Heart right ventricle (tissue), 16 donors: ENCODE results near the gene AGT. TPM values are rescaled to one million over a fixed set of nuclear protein-coding genes. Genes with fewer than 3 reads are reported as not detected.
A peak's percentile ranks its signal among the peaks of the same experiment; 100 is the strongest.

ENCODE experiments used
- ATAC-seq, 8 donors: fragments of 200-7000 bp; cut with Tn5 transposase; one replicate each; pipeline ENCODE4 v1.9.1; 2020; ENCODE audit warnings: mild to moderate bottlenecking in 8 of 8, moderate library complexity in 8 of 8, moderate number of reproducible peaks in 1 of 8
- DNase-seq, 2 donors: peaks; one replicate each; pipeline ENCODE4 v3.0.0-alpha.2; 2020
- H3K27ac ChIP-seq, 10 donors: fragments of 200-600 bp; sonication (generic) in 2 of 10; one replicate each; pipeline versions ENCODE4 v1.5.0 to v1.8.0; 2020 to 2022; ENCODE audit warnings: mild to moderate bottlenecking in 3 of 10
- H3K27me3 ChIP-seq, 7 donors: fragments of 200-600 bp; one replicate each; pipeline ENCODE4 v1.8.0; 2021 to 2022; ENCODE audit warnings: mild to moderate bottlenecking in 2 of 7
- H3K36me3 ChIP-seq, 9 donors: fragments of 200-600 bp; sonication (generic) in 1 of 9; one replicate each; pipeline versions ENCODE4 v1.5.0 to v1.8.0; 2020 to 2022; ENCODE audit warnings: mild to moderate bottlenecking in 2 of 9
- H3K4me1 ChIP-seq, 9 donors: fragments of 200-600 bp; sonication (generic) in 1 of 9; one replicate each; pipeline versions ENCODE4 v1.5.0 to v1.8.0; 2020 to 2022; ENCODE audit warnings: mild to moderate bottlenecking in 4 of 9
- H3K4me3 ChIP-seq, 10 donors: fragments of 200-600 bp; sonication (generic) in 2 of 10; one replicate each; pipeline versions ENCODE4 v1.5.0 to v1.8.0; 2020 to 2022; ENCODE audit warnings: mild to moderate bottlenecking in 7 of 10, moderate library complexity in 2 of 10
- H3K9me3 ChIP-seq, 11 donors: fragments of 200-600 bp in 10 of 11; sonication (generic) in 2 of 11; one replicate each; pipeline versions ENCODE4 v1.5.0 to v1.8.0; 2013 to 2022; ENCODE audit warnings: mild to moderate bottlenecking in 2 of 11, control low read depth in 1 of 11, moderate library complexity in 1 of 11
- CTCF ChIP-seq, 9 donors: fragments of 200-600 bp; sonication (generic) in 2 of 9; IDR thresholded peaks; one replicate each; pipeline versions ENCODE4 v1.5.0 to v1.8.0; 2021 to 2022; ENCODE audit warnings: antibody characterized with exemption in 9 of 9, mild to moderate bottlenecking in 5 of 9, moderate library complexity in 1 of 9
- WGBS, 2 donors: extraction: QIAGEN DNeasy Blood & Tissue Kit; methylation state at CpG; one replicate each; pipeline ENCODE4 v1.1.7; 2013; ENCODE audit warnings: inconsistent platforms in 1 of 2; 5-methylcytosine and 5-hydroxymethylcytosine counted together
- intact Hi-C, 10 donors: fragments of 100-400 bp; cut with DNase I; formaldehyde crosslinking; loops; one replicate each; pipeline versions ENCODE4 v1.11.1 to v1.14.2; 2022
- polyA plus RNA-seq, 2 donors: library from polyadenylated mRNA; stranded (reverse); fragments of 200-250 nt; gene quantifications; one replicate each; pipeline ENCODE4 v1.2.3, GENCODE V29; 2013
- total RNA-seq, 10 donors: library from RNA; stranded (reverse); fragmentation: NEBNext Ultra II Directional in 3 of 10; extraction: Animal tissue kit (Norgen Biotek cat#: 25700) in 3 of 10; gene quantifications; one replicate each; pipeline versions ENCODE4 v1.2.1 to v1.2.4, GENCODE V29; 2021 to 2023
- donor health status: Arrhythmogenic right ventricular cardiomyopathy.
- donor health status: ischemic (EF 13 %, LVEDD 7.1; RV severe dilation, severe dysfunction).
- donor health status: healthy with polysubstance abuse.
- donor health status: DM: no; HTN: yes; CAD: no.
- donor health status: DM: no; HTN: no; CAD: no.
- donor health status: ischemic (EF 25% LVEDD 6.9; RV normal size, moderate dysfunction).
- donor health status: ischemic (EF 25% LVEDD 5.7; RV mildly dilated, moderate dysfunction).
- donor health status: healthy.
- donor health status: DM: yes; HTN: yes; CAD: no.
- donor health status: Ischemic cardiomyopathy.
- donor health status: ischemic (EF 35%, LVEDD 5.7; RV mildly dilated, moderate dysfunction).
- donor health status: nonischemic (EF 11% LVEDD 7.7; RV severe dilation, severe dysfunction).
- donor health status: DM: yes; HTN: yes; CAD: no.
- donor health status: PGD.
- donor health status: ischemic (EF 29% LVEDD 5.4; RV normal size, mild dysfunction).
- donor health status: nonischemic (EF 23%, LVEDD 6.1; RV moderate dilation, normal function).

AGT gene
- total and polyA plus RNA-seq, 12 donors: 44.2 to 94.7 (median 63.3) TPM

- 28 to 35% methylated on average over 24 of the region's 24 CpGs for WGBS, 2 donors
- DNase-seq (peak; percentile 43 to 52), ATAC-seq (peak in 5 of 8 donors; percentile 62 to 90 (median 74))
- Histone ChIP-seq H3K27me3 (no peaks in the 10 kb centered on the region), H3K9me3 (no peaks in the 10 kb centered on the region), H3K27ac (peak overlapping the region in 5 of 10 donors; percentile 12 to 68 (median 51)), H3K36me3 (no peaks in the 10 kb centered on the region), H3K4me1 (peaks cover 0 to 28% (median 16%) of the 10 kb centered on the region in 9 donors), H3K4me3 (peak overlapping the region in 3 of 10 donors; percentile 8 to 34 (median 13))
- intact Hi-C loops: loop anchor here in 1 of 10 donors (5.0 kb wide), 1 partner anchor 41 kb away; the partner anchor contains the start of gene AGT
- no peak for TF ChIP-seq CTCF (IDR thresholded peaks at IDR 0.05)
Observed at GRCh38 chr1:230753586-230754251, 39.8 kb upstream of the AGT start.

- Histone ChIP-seq H3K4me1 (peaks cover 0 to 28% (median 16%) of the 10 kb centered on the region in 9 donors), H3K27ac (peak overlapping the region in 5 of 10 donors; percentile 12 to 68 (median 51)), H3K9me3 (no peaks in the 10 kb centered on the region), H3K36me3 (no peaks in the 10 kb centered on the region), H3K4me3 (peak overlapping the region in 3 of 10 donors; percentile 8 to 34 (median 13)), H3K27me3 (no peaks in the 10 kb centered on the region)
- no peak for ATAC-seq
- no peak for DNase-seq
- no peak for TF ChIP-seq CTCF (IDR thresholded peaks at IDR 0.05)
- 63 to 81% methylated on average over 5 of the region's 5 CpGs for WGBS, 2 donors
- intact Hi-C loops: loop anchor here in 1 of 10 donors (5.0 kb wide), 1 partner anchor 41 kb away; the partner anchor contains the start of gene AGT
Observed at GRCh38 chr1:230753191-230753585, 39.3 kb upstream of the AGT start.

- Histone ChIP-seq H3K4me3 (no peak overlapping the region), H3K36me3 (no peaks in the 10 kb centered on the region), H3K4me1 (peaks cover 0 to 28% (median 16%) of the 10 kb centered on the region in 9 donors), H3K27ac (peak overlapping the region in 1 of 10 donors; percentile 68), H3K27me3 (no peaks in the 10 kb centered on the region), H3K9me3 (no peaks in the 10 kb centered on the region)
- peak in 1 of 2 donors; percentile 21 for DNase-seq
- ATAC-seq: peak in 1 of 8 donors; percentile 32
- TF ChIP-seq CTCF (IDR thresholded peaks at IDR 0.05): no peak
- intact Hi-C loops: loop anchor here in 1 of 10 donors (5.0 kb wide), 1 partner anchor 40 kb away; the partner anchor contains the start of gene AGT
- WGBS, 2 donors: 77 to 86% methylated on average over 6 of the region's 6 CpGs
Observed at GRCh38 chr1:230752407-230752806, 38.5 kb upstream of the AGT start.

- no peak for ATAC-seq
- intact Hi-C loops: loop anchor here in 1 of 10 donors (5.0 kb wide), 1 partner anchor 39 kb away; the partner anchor contains the start of gene AGT
- WGBS, 2 donors: 78 to 85% methylated on average over 6 of the region's 6 CpGs
Observed at GRCh38 chr1:230750986-230751625, 37.2 kb upstream of the AGT start.

More at GRCh38 chr1:230750986-230751625, 37.2 kb upstream of the AGT start:
- Histone ChIP-seq H3K4me1 (peaks cover 0 to 28% (median 16%) of the 10 kb centered on the region in 9 donors), H3K9me3 (no peaks in the 10 kb centered on the region), H3K4me3 (no peak overlapping the region), H3K27ac (no peak overlapping the region), H3K36me3 (no peaks in the 10 kb centered on the region), H3K27me3 (no peaks in the 10 kb centered on the region)
- TF ChIP-seq CTCF (IDR thresholded peaks at IDR 0.05): no peak
- no peak for DNase-seq
